Sigmoid colon (tissue), 7 donors: Measurements from ENCODE around the gene LMF2. TPM values are rescaled to one million over a fixed set of nuclear protein-coding genes. Genes with fewer than 3 reads are reported as not detected.

Experiments used
- DNase-seq: peaks from one replicate; pipeline ENCODE4 v3.0.0-alpha.2; 2019
- H3K27ac ChIP-seq, 4 donors: fragments of 200-600 bp; sonication (generic); one replicate each; pipeline ENCODE4 v1.5.1; 2016 to 2019; ENCODE audit warnings: mild to moderate bottlenecking in 1 of 4
- H3K27me3 ChIP-seq, 3 donors: fragments of 200-600 bp; sonication (generic); one replicate each; pipeline ENCODE4 v1.5.1; 2019; ENCODE audit warnings: mild to moderate bottlenecking in 1 of 3
- H3K36me3 ChIP-seq, 4 donors: fragments of 200-600 bp; sonication (generic); one replicate each; pipeline ENCODE4 v1.5.1; 2016 to 2019
- H3K4me1 ChIP-seq, 4 donors: fragments of 200-600 bp; sonication (generic); one replicate each; pipeline ENCODE4 v1.5.1; 2017 to 2019
- H3K4me3 ChIP-seq, 4 donors: fragments of 200-600 bp; sonication (generic); one replicate each; pipeline ENCODE4 v1.5.1; 2017 to 2019; ENCODE audit warnings: mild to moderate bottlenecking in 2 of 4, moderate library complexity in 1 of 4
- H3K9me3 ChIP-seq, 4 donors: fragments of 200-600 bp in 3 of 4; sonication (generic) in 3 of 4; one replicate each; pipeline versions ENCODE4 v1.5.1 to v1.6.1; 2013 to 2019
- EP300 ChIP-seq, 4 donors: sonication (generic); formaldehyde crosslinking; IDR thresholded peaks; one replicate each; pipeline ENCODE4 v1.6.1; 2017; ENCODE audit warnings: antibody characterized with exemption in 4 of 4
- POLR2A ChIP-seq, 2 donors: fragments of 450-650 bp; IDR thresholded peaks; one replicate each; pipeline ENCODE4 v1.6.1; 2016; ENCODE audit warnings: antibody characterized with exemption in 2 of 2, mild to moderate bottlenecking in 2 of 2, moderate library complexity in 2 of 2
- POLR2AphosphoS5 ChIP-seq, 4 donors: sonication (generic); formaldehyde crosslinking; IDR thresholded peaks; one replicate each; pipeline ENCODE4 v1.6.1; 2017; ENCODE audit warnings: antibody characterized with exemption in 4 of 4
- WGBS, 2 donors: extraction: QIAGEN DNeasy Blood & Tissue Kit; methylation state at CpG; one replicate each; pipeline ENCODE4 v1.1.7; 2013; 5-methylcytosine and 5-hydroxymethylcytosine counted together
- intact Hi-C: fragments of 100-400 bp; cut with DNase I; formaldehyde crosslinking; loops from one replicate; pipeline ENCODE4 v1.15.1; 2023
- polyA plus RNA-seq, 3 donors: library from polyadenylated mRNA; stranded (reverse); fragments of 200-250 nt; gene quantifications; one replicate each; pipeline ENCODE4 v1.2.3, GENCODE V29; 2013
- total RNA-seq, 4 donors: library from RNA; depleted of rRNA; stranded (reverse); fragments of >200 nt; gene quantifications; one replicate each; pipeline ENCODE4 v1.1.0, GENCODE V29; 2016
- TF ChIP-seq, protein P1 (sequence below), 4 experiments: fragments of 450-650 bp in 3 of 4; fragments of 200-600 bp in 1 of 4; IDR thresholded peaks; one replicate each; pipeline ENCODE4 v1.5.1; 2016 to 2019; ENCODE audit warnings: antibody characterized with exemption in 4 of 4, mild to moderate bottlenecking in 3 of 4, moderate library complexity in 2 of 4
- donor health status: healthy with polysubstance abuse.
- donor health status: Bipolar disorder and iron deficiency.
- donor health status: healthy.

The LMF2 gene
- total and polyA plus RNA-seq, 7 donors = 7.2 to 61.1 (median 41.4) TPM

DNA sequence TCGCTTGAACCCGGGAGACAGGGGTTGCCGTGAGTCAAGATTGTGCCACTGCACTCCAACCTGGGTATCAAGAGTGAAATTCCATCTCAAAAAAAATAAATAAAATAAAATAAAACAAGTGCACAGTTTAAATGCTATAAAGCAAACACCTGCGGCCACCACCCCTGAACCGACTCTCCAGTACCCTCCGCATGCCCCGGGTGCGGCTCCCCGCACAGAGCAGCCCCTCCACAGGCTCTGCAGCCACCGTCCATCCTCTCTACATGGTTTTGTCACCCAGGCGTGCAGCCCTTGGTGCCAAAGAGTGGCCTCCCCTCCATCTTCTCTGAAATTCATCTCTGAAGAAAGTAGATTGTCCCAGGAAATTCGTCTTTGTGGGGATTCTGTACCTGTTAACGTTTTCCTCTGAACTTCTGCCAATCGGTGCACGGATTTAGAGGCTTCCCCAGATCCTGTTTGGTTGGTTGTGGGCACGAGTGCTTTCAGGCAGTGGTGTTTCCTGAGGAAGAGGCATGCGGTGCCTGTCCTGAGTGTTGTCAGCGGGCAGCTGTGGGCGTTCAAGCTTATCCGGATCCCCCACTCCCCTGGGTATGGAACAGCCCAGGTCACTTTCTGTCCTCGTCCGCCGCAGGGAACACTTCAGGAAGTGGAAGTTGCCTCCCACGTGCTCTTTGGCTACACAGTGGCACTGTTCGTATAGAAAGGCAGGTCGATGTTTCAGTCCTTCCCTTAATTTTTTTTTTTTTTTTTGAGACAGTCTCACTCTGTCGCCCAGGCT, 16.8 kb downstream of the LMF2 start:
- no peak for DNase-seq

DNA sequence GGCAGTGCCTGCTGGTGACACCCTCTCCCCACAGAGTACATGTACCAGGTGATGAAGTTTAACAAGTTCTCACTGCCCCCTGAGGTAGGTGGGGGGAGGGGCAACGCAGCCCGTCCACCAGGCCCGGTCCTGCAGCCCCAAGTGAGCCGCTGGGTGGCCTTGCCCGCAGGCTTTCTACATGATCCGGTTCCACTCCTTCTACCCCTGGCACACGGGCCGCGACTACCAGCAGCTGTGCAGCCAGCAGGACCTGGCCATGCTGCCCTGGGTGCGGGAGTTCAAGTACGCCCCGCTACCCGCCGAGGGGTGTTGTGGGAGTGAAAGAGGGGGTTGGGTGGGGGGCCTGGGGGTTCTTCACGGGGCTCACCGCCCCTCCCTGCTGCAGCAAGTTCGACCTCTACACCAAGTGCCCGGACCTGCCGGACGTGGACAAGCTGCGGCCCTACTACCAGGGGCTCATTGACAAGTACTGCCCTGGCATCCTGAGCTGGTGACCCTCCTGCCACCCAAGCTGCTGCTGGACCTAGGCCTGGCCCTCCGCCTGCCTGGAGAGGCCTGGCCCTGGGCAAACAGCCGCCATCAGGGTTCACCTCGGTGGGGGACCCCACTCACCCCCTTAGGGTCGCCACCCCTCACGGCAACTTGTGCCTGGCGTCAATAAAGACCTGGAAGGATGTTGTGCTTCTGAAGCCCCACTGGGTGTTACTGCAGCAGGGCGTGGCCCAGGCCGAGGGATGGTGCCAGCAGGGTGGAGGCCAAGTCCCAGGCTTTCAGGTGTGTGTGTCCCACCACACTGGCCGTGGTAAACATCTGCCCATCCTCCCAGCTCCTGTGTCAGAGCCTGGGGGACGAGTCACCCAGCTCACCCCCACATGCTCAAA, 17.9 kb downstream of the LMF2 start:
- Histone ChIP-seq H3K27ac (no peak overlapping the region), H3K4me3 (no peak overlapping the region), H3K36me3 (no peaks in the 10 kb centered on the region), H3K9me3 (no peaks in the 10 kb centered on the region), H3K27me3 (peaks cover 2 to 24% (median 3%) of the 10 kb centered on the region in 3 donors), H3K4me1 (no peaks in the 10 kb centered on the region)
- intact Hi-C loops = no loop called here
- WGBS, 2 donors = 78 to 84% methylated on average over 31 of the region's 31 CpGs
- DNase-seq = no peak
- TF ChIP-seq POLR2A (IDR thresholded peaks at IDR 0.05) (no peak), POLR2AphosphoS5 (IDR thresholded peaks at IDR 0.05) (no peak), EP300 (IDR thresholded peaks at IDR 0.05) (no peak)
- TF ChIP-seq, protein P1, sequence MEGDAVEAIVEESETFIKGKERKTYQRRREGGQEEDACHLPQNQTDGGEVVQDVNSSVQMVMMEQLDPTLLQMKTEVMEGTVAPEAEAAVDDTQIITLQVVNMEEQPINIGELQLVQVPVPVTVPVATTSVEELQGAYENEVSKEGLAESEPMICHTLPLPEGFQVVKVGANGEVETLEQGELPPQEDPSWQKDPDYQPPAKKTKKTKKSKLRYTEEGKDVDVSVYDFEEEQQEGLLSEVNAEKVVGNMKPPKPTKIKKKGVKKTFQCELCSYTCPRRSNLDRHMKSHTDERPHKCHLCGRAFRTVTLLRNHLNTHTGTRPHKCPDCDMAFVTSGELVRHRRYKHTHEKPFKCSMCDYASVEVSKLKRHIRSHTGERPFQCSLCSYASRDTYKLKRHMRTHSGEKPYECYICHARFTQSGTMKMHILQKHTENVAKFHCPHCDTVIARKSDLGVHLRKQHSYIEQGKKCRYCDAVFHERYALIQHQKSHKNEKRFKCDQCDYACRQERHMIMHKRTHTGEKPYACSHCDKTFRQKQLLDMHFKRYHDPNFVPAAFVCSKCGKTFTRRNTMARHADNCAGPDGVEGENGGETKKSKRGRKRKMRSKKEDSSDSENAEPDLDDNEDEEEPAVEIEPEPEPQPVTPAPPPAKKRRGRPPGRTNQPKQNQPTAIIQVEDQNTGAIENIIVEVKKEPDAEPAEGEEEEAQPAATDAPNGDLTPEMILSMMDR (IDR thresholded peaks at IDR 0.05) = no peak

More for the DNA sequence above, 16.8 kb downstream of the LMF2 start:
- Histone ChIP-seq H3K27ac (no peak overlapping the region), H3K36me3 (no peaks in the 10 kb centered on the region), H3K4me1 (no peaks in the 10 kb centered on the region), H3K27me3 (peaks cover 0 to 16% (median 3%) of the 10 kb centered on the region in 3 donors), H3K9me3 (no peaks in the 10 kb centered on the region), H3K4me3 (no peak overlapping the region)
- no peak for TF ChIP-seq POLR2AphosphoS5 (IDR thresholded peaks at IDR 0.05)
- TF ChIP-seq, protein P1 (IDR thresholded peaks at IDR 0.05) = no peak
- no peak for TF ChIP-seq EP300 (IDR thresholded peaks at IDR 0.05)
- TF ChIP-seq POLR2A (IDR thresholded peaks at IDR 0.05) = no peak
- WGBS, 2 donors = 55 to 59% methylated on average over 27 of the region's 27 CpGs
- intact Hi-C loops = no loop called here

DNA sequence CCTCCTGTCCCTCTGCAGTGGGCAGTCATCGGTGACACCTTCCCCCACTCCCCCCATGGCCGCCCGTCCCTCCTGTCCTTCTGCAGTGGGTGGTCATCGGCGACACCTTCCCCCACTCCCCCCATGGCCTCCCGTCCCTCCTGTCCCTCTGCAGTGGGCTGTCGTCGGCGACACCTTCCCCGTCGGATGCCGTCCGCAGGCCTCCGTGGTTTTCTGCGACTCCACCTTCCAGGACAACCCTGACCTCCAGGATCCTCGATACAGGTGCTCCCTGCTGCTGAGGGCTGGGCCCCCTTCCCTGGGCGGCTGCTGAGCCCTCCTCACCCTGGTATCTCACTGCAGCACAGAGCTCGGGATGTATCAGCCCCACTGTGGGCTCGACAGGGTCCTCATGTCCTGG, 18.6 kb downstream of the LMF2 start:
- intact Hi-C loops = no loop called here
- H3K36me3 ChIP-seq = no peaks in the 10 kb centered on the region
- TF ChIP-seq POLR2AphosphoS5 (IDR thresholded peaks at IDR 0.05) = no peak
- no peak for TF ChIP-seq EP300 (IDR thresholded peaks at IDR 0.05)
- TF ChIP-seq, protein P1 (IDR thresholded peaks at IDR 0.05) = no peak
- no peak for TF ChIP-seq POLR2A (IDR thresholded peaks at IDR 0.05)
- H3K27me3 ChIP-seq = peaks cover 3 to 32% (median 9%) of the 10 kb centered on the region in 3 donors
- no peak overlapping the region for H3K4me3 ChIP-seq
- H3K9me3 ChIP-seq = no peaks in the 10 kb centered on the region
- DNase-seq = no peak
- no peaks in the 10 kb centered on the region for H3K4me1 ChIP-seq
- WGBS, 2 donors = 84 to 90% methylated on average over 19 of the region's 19 CpGs
- H3K27ac ChIP-seq = no peak overlapping the region

DNA sequence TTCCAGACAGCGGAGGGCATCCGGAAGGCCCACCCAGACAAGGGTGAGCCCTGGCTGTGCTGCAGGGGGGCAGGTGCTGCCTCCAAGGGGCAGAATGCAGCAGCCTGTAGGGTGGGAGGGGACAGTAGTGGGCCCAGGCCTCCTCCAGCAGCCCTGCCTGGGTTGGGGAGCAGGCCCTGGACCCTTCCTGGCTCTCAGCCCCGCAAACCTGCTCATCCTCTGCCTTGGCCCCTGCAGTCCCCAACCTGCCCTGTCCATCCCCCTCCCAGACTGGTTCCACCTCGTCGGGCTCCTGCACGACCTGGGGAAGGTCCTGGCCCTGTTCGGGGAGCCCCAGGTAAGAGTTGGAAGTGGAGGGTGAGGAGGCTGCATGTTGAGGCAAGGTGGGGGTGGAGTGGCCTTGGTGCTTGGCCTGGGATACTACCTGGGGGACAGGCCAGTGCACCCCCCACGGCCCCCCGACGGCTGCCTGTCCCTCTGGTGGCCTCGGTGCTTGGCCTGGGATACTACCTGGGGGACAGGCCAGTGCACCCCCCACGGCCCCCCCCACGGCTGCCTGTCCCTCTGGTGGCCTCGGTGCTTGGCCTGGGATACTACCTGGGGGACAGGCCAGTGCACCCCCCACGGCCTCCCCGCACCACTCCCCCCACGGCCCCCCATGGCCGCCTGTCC, 19.4 kb downstream of the LMF2 start:
- peaks cover 6 to 39% (median 17%) of the 10 kb centered on the region in 3 donors for H3K27me3 ChIP-seq
- no peaks in the 10 kb centered on the region for H3K4me1 ChIP-seq
- H3K36me3 ChIP-seq = no peaks in the 10 kb centered on the region
- H3K4me3 ChIP-seq = no peak overlapping the region
- no peak for DNase-seq
- TF ChIP-seq POLR2A (IDR thresholded peaks at IDR 0.05) (no peak), EP300 (IDR thresholded peaks at IDR 0.05) (no peak), POLR2AphosphoS5 (IDR thresholded peaks at IDR 0.05) (no peak)
- TF ChIP-seq, protein P1 (IDR thresholded peaks at IDR 0.05) = no peak
- H3K27ac ChIP-seq = no peak overlapping the region
- H3K9me3 ChIP-seq = no peaks in the 10 kb centered on the region
- WGBS, 2 donors = 81 to 86% methylated on average over 18 of the region's 18 CpGs
- intact Hi-C loops = no loop called here
